ENCODE results near the gene ANKRD33B. TPM values are rescaled to one million over a fixed set of nuclear protein-coding genes. Genes with fewer than 3 reads are reported as not detected.

Gene ANKRD33B
- total RNA-seq, 4 donors from 2014 or later: 4.4 to 17.2 (median 5.9) TPM

DNA sequence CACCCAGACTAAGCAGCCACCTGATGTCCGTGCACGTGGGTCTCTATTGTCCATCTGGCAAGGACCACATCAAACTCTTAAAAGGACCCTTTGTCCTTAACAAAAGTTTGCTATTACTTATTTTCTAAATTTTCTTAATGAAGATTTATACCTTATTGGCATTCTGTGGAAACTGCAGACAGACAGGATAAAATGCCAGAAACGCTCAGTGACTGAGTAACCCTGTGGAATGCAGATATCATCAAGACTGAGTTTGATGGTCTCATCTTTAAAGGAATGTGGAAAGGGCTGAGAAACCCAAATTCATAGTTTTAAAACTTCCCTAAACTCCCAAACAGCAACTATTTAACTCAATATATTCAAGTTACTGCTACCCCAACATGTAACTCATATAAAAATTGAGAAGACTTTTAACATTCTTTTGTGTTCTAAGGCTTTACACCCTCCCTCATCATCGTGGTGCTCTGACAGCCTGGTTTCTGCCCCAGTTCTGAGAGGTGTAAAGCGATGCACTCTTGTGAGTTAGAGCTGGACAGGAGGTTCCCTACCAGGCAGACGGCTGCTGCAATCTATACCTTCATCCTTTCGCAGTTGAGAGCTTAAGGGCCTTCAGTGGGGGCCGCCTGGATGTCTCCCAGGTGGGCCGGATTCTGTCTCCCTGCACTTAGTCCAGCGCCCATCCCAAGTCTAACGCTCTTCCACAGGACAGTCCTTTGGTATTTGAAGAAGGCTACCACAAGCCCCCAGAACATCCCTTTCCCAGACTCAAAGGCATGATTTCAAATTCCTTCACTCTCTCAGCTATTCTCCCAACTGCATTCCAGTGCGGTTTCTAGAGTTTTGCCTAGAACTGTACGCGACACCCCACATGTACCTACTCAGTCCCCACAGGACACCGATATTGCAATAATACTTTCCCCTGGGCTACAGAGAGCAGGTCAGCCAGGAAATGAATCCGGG, 128.2 kb downstream of the ANKRD33B start:
- TF ChIP-seq, protein P1, sequence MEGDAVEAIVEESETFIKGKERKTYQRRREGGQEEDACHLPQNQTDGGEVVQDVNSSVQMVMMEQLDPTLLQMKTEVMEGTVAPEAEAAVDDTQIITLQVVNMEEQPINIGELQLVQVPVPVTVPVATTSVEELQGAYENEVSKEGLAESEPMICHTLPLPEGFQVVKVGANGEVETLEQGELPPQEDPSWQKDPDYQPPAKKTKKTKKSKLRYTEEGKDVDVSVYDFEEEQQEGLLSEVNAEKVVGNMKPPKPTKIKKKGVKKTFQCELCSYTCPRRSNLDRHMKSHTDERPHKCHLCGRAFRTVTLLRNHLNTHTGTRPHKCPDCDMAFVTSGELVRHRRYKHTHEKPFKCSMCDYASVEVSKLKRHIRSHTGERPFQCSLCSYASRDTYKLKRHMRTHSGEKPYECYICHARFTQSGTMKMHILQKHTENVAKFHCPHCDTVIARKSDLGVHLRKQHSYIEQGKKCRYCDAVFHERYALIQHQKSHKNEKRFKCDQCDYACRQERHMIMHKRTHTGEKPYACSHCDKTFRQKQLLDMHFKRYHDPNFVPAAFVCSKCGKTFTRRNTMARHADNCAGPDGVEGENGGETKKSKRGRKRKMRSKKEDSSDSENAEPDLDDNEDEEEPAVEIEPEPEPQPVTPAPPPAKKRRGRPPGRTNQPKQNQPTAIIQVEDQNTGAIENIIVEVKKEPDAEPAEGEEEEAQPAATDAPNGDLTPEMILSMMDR (IDR thresholded peaks at IDR 0.05): no peak
- no peak for TF ChIP-seq POLR2A (IDR thresholded peaks at IDR 0.05)
- no peak for TF ChIP-seq POLR2AphosphoS5 (IDR thresholded peaks at IDR 0.05)
- TF ChIP-seq EP300 (IDR thresholded peaks at IDR 0.05): no peak
- ATAC-seq: no peak
- Histone ChIP-seq H3K27me3 (no peaks in the 10 kb centered on the region), H3K36me3 (no peaks in the 10 kb centered on the region), H3K27ac (no peak overlapping the region), H3K4me3 (no peak overlapping the region), H3K4me1 (peaks cover 0 to 14% (median 0%) of the 10 kb centered on the region in 3 donors), H3K9me3 (no peaks in the 10 kb centered on the region)
- WGBS, 2 donors (ENCODE audit: low coverage in 1 of 2): 92 to 95% methylated on average over 6 to 16 of the region's 16 CpGs

DNA sequence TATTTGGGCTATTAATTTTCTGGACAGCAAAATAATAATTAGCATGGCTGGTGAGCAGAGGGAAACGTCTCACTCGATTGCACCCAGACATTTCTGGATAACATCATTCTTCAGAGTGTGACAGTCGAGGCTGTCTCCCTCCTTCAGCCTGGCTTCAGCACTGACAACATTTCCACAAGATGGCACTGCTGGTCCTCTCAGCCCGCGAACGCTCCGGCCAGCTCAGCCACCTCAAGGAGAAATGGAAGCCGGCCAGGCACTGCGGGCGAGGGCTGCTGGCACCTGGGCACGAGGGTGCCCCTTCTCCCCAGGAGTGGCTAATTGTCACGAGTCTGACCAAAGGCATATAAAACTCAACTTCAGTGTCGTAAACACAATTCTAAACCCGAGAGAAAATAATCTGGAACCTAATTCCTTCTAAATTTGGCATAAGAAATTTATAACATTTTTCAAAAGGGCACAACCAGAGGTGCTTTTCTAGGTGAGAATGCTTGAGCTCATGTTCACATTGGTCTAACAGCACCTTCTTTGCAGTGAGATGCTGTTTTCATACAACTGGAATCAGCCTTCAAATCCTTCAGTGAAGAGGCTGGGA, 131.3 kb downstream of the ANKRD33B start:
- Histone ChIP-seq H3K4me3 (no peak overlapping the region), H3K4me1 (peaks cover 0 to 14% (median 0%) of the 10 kb centered on the region in 3 donors), H3K27ac (no peak overlapping the region), H3K36me3 (no peaks in the 10 kb centered on the region), H3K27me3 (no peaks in the 10 kb centered on the region), H3K9me3 (no peaks in the 10 kb centered on the region)
- ATAC-seq: peak; percentile 70
- 5 to 45% methylated on average over 2 to 8 of the region's 14 CpGs for WGBS, 2 donors (ENCODE audit: low coverage in 1 of 2)
- TF ChIP-seq EP300 (IDR thresholded peaks at IDR 0.05) (no peak), POLR2AphosphoS5 (IDR thresholded peaks at IDR 0.05) (peak; percentile 36)
- TF ChIP-seq, protein P1 (IDR thresholded peaks at IDR 0.05): peak; percentile 47 to 87 (median 54)

DNA sequence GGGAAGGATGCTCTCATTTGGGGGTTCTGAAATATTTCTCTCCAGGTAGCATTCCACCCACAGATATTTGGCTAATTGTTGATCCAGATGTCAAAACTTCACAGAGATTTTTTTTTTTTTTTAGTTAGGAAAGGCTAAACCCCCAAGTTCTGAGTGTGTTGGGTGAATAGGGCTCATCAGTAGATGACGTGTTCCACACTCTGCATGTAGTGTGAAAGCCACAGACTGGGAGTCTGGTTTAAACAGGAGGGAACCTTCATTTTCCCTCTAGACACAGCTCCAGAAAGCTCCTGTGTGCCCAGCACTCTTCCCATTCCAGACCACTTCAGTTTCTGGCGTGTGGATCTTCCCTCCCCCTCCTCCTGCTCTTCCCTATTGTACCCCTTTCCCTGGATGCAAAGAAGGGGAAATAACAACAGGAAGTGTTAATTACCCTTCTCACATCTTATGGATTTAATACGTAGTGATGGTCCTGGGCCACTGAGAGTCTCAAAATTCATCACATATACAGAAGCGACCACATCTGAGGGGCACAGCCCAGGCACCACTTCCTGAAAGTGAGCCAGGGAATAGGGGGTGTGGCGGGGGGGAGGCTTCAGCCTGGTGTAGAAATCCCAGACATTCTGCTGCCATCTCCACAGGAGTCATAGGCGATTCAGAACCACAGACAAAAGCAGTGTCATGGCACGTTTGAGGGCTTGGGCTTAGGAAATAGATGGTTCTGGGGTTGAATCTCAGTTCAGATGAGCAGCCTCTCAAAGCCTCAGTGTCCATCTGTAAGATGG, 132.1 kb downstream of the ANKRD33B start:
- Histone ChIP-seq H3K27me3 (no peaks in the 10 kb centered on the region), H3K4me1 (peaks cover 0 to 14% (median 0%) of the 10 kb centered on the region in 3 donors), H3K4me3 (no peak overlapping the region), H3K27ac (no peak overlapping the region), H3K36me3 (no peaks in the 10 kb centered on the region), H3K9me3 (no peaks in the 10 kb centered on the region)
- no peak for TF ChIP-seq EP300 (IDR thresholded peaks at IDR 0.05)
- TF ChIP-seq POLR2A (IDR thresholded peaks at IDR 0.05): no peak
- TF ChIP-seq, protein P1 (IDR thresholded peaks at IDR 0.05): no peak
- TF ChIP-seq POLR2AphosphoS5 (IDR thresholded peaks at IDR 0.05): no peak
- WGBS, 2 donors (ENCODE audit: low coverage in 1 of 2): 33 to 70% methylated on average over 3 to 4 of the region's 7 CpGs
- no peak for ATAC-seq

DNA sequence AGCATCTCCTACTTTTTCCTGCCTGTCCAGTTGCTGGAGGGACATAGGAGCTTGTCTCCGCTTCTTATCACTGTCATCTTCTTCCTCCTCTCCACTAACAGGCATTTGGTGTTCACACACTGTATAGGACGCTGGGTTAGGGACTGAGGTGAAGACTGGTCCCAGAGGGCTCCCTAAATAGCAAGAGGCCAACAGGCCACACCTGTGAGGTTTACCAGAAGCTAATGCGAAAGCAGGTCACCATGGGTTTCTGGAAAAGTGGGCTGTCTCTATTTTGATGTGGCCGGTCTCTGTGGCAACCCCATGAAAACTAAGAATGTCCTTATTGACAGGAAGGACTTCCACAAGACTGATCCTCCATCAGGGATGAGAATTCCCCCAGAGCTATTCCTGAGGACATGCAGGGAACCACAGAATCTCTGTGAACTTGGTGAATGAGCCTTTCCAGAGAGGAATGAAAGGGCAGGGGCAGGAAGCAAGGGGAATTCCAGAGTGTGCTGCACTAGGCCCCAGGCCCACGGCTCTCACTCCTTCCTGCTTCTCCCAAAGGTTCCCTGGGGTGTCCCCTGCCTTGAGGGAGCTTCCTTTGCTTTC, 135.5 kb downstream of the ANKRD33B start:
- ATAC-seq: no peak
- H3K27ac ChIP-seq: no peak overlapping the region
- H3K36me3 ChIP-seq: no peaks in the 10 kb centered on the region
- H3K4me3 ChIP-seq: no peak overlapping the region
- no peaks in the 10 kb centered on the region for H3K9me3 ChIP-seq
- TF ChIP-seq EP300 (IDR thresholded peaks at IDR 0.05) (no peak), POLR2A (IDR thresholded peaks at IDR 0.05) (no peak), POLR2AphosphoS5 (IDR thresholded peaks at IDR 0.05) (no peak)
- TF ChIP-seq, protein P1 (IDR thresholded peaks at IDR 0.05): no peak
- H3K27me3 ChIP-seq: no peaks in the 10 kb centered on the region
- WGBS, 2 donors (ENCODE audit: low coverage in 1 of 2): 71 to 100% methylated on average over 1 of the region's 5 CpGs
- H3K4me1 ChIP-seq: peaks cover 0 to 46% (median 0%) of the 10 kb centered on the region in 3 donors
